Measurements from ENCODE around the gene PHLDA2. TPM values are rescaled to one million over a fixed set of nuclear protein-coding genes. Genes with fewer than 3 reads are reported as not detected.

The PHLDA2 gene
- total and polyA plus RNA-seq, 7 donors: 0.49 to 7.3 (median 0.87) TPM

DNA sequence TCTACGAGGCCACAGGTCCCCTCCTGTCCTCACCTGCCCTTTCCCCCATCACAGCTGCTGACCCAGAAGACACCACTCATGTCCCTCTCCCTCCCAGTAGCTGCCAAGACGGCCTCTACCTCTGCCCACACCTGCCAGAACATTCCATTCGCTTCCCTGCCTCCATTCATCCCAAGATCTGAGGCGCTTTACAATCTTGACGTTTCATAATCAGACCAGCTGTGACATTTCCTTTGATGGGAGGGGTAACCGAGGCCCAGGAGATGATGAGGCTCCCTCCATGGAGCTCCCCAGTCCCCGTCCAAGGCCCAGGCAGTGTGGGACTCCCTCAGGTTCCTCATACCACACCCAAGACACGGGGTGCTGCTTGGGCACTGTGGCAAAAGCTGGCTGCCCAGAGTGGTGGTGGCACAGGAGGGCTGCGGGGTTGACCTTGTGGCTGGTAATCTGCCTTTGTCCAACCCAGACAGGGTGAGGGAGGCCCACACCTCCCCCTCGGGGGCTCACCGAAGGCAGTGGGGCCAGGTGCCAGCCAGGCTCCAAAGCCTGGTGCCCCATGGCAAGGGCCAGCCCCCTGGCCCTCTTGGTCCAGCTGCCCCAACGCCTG, 17.3 kb downstream of the PHLDA2 start:
- H3K4me1 ChIP-seq: no peaks in the 10 kb centered on the region
- ATAC-seq (no peak), DNase-seq (no peak)
- H3K4me3 ChIP-seq: no peak overlapping the region
- no peaks in the 10 kb centered on the region for H3K9me3 ChIP-seq
- no peaks in the 10 kb centered on the region for H3K36me3 ChIP-seq (ENCODE audit: insufficient read depth in 1 of 2, low read depth in 1 of 2)
- WGBS, 3 donors: 74 to 85% (median 81%) methylated on average over 12 of the region's 12 CpGs
- no peak overlapping the region for H3K27ac ChIP-seq
- H3K27me3 ChIP-seq (ENCODE audit: insufficient read depth in 3 of 3, low read length in 2 of 3): peaks cover 0 to 27% (median 7%) of the 10 kb centered on the region in 3 donors
- intact Hi-C loops (cut with DNase I): no loop called here
- TF ChIP-seq, protein P1, sequence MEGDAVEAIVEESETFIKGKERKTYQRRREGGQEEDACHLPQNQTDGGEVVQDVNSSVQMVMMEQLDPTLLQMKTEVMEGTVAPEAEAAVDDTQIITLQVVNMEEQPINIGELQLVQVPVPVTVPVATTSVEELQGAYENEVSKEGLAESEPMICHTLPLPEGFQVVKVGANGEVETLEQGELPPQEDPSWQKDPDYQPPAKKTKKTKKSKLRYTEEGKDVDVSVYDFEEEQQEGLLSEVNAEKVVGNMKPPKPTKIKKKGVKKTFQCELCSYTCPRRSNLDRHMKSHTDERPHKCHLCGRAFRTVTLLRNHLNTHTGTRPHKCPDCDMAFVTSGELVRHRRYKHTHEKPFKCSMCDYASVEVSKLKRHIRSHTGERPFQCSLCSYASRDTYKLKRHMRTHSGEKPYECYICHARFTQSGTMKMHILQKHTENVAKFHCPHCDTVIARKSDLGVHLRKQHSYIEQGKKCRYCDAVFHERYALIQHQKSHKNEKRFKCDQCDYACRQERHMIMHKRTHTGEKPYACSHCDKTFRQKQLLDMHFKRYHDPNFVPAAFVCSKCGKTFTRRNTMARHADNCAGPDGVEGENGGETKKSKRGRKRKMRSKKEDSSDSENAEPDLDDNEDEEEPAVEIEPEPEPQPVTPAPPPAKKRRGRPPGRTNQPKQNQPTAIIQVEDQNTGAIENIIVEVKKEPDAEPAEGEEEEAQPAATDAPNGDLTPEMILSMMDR (IDR thresholded peaks at IDR 0.05): no peak

DNA sequence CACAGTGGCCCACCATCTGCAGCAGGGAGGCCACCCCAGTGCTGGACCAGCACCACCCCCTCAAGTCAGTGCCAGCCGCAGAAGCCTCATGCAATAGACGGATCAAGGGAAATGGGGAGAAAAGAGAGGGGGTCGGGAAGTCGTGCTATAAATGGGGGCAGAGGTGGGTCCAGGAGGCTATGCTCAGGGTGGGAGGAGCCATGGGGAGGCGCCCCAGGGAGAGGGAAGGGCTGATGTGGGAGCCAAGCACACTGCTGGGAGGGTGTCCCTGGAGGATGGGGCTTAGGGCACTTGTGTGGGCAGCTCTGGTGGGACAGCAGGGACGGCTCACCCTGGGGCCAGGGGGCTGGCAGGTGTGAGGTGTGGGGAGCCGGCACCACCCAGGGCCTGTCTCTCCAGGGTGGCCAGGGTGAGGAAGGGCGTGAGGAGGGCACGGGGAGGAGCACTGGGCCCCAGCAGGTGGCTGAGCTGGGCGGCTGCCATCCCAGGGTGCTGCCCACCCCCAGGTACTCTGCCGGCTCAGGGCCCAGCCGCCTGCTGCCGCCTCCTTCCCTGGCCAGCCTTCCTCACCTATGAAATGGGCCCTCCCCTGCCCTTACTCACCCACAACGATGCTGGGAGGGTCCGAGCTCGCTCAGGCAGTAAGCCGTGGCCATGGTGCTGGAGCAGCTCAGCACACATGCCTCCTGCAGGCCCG, 18.0 kb downstream of the PHLDA2 start:
- 81 to 93% (median 82%) methylated on average over 13 to 18 of the region's 18 CpGs for WGBS, 3 donors
- Histone ChIP-seq H3K4me1 (no peaks in the 10 kb centered on the region), H3K27me3 (ENCODE audit: insufficient read depth in 3 of 3, low read length in 2 of 3) (peaks cover 0 to 27% (median 7%) of the 10 kb centered on the region in 3 donors), H3K27ac (no peak overlapping the region), H3K9me3 (no peaks in the 10 kb centered on the region), H3K4me3 (no peak overlapping the region), H3K36me3 (ENCODE audit: insufficient read depth in 1 of 2, low read depth in 1 of 2) (no peaks in the 10 kb centered on the region)
- no peak for ATAC-seq
- TF ChIP-seq, protein P1 (IDR thresholded peaks at IDR 0.05): no peak
- no peak for DNase-seq
- intact Hi-C loops (cut with DNase I): no loop called here

DNA sequence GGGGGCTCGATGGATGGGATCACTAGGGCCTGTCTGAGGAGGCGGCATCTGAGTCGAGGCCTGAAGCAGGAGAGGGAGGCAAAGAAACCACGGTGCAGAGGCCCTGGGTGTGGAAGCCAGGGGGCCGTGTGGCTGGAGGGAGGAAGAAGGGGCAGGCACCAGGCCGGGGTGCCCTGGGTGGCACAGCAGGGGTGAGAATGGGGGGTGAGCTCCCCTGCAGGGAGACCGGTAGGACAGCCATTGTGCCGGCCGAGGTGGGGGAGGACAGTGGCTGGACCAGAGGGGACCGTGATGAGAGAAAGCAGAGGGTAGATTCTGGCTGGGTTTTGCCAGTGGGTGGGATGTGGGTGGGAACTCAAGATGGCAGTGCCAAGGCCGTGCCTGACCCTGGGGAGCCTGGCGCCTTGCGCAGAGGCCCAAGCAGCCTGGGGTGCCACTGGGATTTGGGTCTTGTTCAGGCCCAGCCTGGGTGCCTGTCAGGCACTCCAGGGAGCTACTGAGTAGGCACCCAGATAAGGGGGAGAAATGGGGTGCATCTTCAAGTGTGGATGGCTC, 18.7 kb downstream of the PHLDA2 start:
- WGBS, 3 donors: 91 to 94% (median 93%) methylated on average over 13 of the region's 13 CpGs
- intact Hi-C loops (cut with DNase I): no loop called here
- Histone ChIP-seq H3K4me3 (no peak overlapping the region), H3K4me1 (no peaks in the 10 kb centered on the region), H3K36me3 (ENCODE audit: insufficient read depth in 1 of 2, low read depth in 1 of 2) (no peaks in the 10 kb centered on the region), H3K27ac (no peak overlapping the region), H3K9me3 (no peaks in the 10 kb centered on the region), H3K27me3 (ENCODE audit: insufficient read depth in 3 of 3, low read length in 2 of 3) (peaks cover 0 to 27% (median 7%) of the 10 kb centered on the region in 3 donors)
- ATAC-seq: no peak
- TF ChIP-seq, protein P1 (IDR thresholded peaks at IDR 0.05): no peak
- DNase-seq: no peak

DNA sequence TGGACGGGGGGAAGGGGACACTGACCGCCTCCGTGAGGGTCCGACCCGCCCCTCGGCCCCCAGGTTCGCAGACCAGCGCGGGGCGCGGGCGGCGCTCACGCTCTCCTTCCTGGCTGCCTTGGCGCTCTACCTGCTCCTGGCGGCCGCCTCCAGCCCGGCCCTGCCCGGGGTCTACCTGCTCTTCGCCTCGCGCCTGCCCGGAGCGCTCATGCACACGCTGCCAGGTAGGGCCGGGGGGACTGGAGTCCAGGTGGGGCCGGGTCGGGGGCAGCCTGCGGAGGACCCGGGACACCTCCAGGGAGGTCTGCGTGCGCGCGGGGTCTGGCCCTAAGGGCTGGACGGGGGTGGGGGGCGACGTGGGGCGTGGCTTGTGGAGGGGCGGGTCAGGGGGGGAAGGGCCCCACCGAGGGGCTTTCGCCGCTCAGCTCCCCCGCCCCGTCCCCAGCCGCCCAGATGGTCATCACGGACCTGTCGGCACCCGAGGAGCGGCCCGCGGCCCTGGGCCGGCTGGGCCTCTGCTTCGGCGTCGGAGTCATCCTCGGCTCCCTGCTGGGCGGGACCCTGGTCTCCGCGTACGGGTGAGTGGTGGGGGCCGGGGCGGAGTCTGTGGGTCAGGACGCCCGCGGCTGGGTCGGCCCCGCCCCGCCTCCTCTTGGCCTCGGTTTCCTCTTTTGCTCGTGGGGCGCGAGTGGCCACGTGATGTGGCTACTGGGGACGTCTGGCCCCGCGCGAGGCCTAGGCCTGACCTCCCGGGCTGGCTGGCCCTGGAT, 19.9 kb downstream of the PHLDA2 start:
- H3K9me3 ChIP-seq: no peaks in the 10 kb centered on the region
- H3K4me1 ChIP-seq: no peaks in the 10 kb centered on the region
- peaks cover 0 to 34% (median 7%) of the 10 kb centered on the region in 3 donors for H3K27me3 ChIP-seq (ENCODE audit: insufficient read depth in 3 of 3, low read length in 2 of 3)
- WGBS, 3 donors: 20 to 28% (median 24%) methylated on average over 34 to 76 of the region's 78 CpGs
- TF ChIP-seq, protein P1 (IDR thresholded peaks at IDR 0.05): no peak
- DNase-seq: peak in 1 of 2 donors; percentile 52
- H3K36me3 ChIP-seq (ENCODE audit: insufficient read depth in 1 of 2, low read depth in 1 of 2): no peaks in the 10 kb centered on the region
- no peak overlapping the region for H3K4me3 ChIP-seq
- intact Hi-C loops (cut with DNase I): no loop called here
- no peak overlapping the region for H3K27ac ChIP-seq
- peak in 1 of 4 donors; percentile 32 for ATAC-seq
